Neural progenitor cell (in vitro differentiated cells): ENCODE measurements around the gene CTNNA3. TPM values are rescaled to one million over a fixed set of nuclear protein-coding genes. Genes with fewer than 3 reads are reported as not detected.

Source experiments
- DNase-seq: peaks from one replicate; pipeline ENCODE4 v3.0.0-alpha.2; 2016; ENCODE audit warnings: low spot score
- H2AFZ ChIP-seq: fragments of 200-600 bp; sonication (generic); replicated peaks from 2 replicates; pipeline ENCODE4 v1.6.1; 2016; ENCODE audit warnings: antibody characterized with exemption
- H3F3A ChIP-seq: fragments of 200-600 bp; sonication (generic); 2 replicates; pipeline ENCODE4 v1.6.1; 2016; ENCODE audit warnings: antibody characterized with exemption, low read depth
- H3K27ac ChIP-seq: fragments of 200-600 bp; sonication (generic); 2 replicates; pipeline ENCODE4 v1.5.1; 2016; ENCODE audit warnings: mild to moderate bottlenecking
- H3K27me3 ChIP-seq: fragments of 200-600 bp; sonication (generic); 2 replicates; pipeline ENCODE4 v1.6.1; 2016; ENCODE audit warnings: mild to moderate bottlenecking, moderate library complexity
- H3K36me3 ChIP-seq: fragments of 200-600 bp; sonication (generic); 2 replicates; pipeline ENCODE4 v1.5.1; 2016
- H3K4me1 ChIP-seq: fragments of 200-600 bp; sonication (generic); 2 replicates; pipeline ENCODE4 v1.6.1; 2016; ENCODE audit warnings: mixed run types
- H3K4me2 ChIP-seq: fragments of 200-600 bp; sonication (generic); 2 replicates; pipeline ENCODE4 v1.6.1; 2016
- H3K4me3 ChIP-seq: fragments of 200-600 bp; sonication (generic); 2 replicates; pipeline ENCODE4 v1.5.1; 2016
- H3K79me2 ChIP-seq: fragments of 200-600 bp; sonication (generic); 2 replicates; pipeline ENCODE4 v1.6.1; 2016; ENCODE audit warnings: low read depth
- H3K9ac ChIP-seq: fragments of 200-600 bp; sonication (generic); 2 replicates; pipeline ENCODE4 v1.6.1; 2016
- H3K9me3 ChIP-seq: fragments of 200-600 bp; sonication (generic); 2 replicates; pipeline ENCODE4 v1.5.1; 2016; ENCODE audit warnings: low read depth
- H4K20me1 ChIP-seq: fragments of 200-600 bp; sonication (generic); 2 replicates; pipeline ENCODE4 v1.6.1; 2016; ENCODE audit warnings: low read depth
- H3K27ac Mint-ChIP-seq: 3 replicates; pipeline ENCODE4 v1.8.0; 2021; ENCODE audit warnings: mixed read lengths
- H3K27me3 Mint-ChIP-seq: 2 replicates; pipeline ENCODE4 v1.8.0; 2022; ENCODE audit warnings: low read depth, mild to moderate bottlenecking, inconsistent platforms, moderate library complexity, mixed read lengths; ENCODE audit not compliant: insufficient read depth
- H3K36me3 Mint-ChIP-seq: 3 replicates; pipeline ENCODE4 v1.8.0; 2021; ENCODE audit warnings: mixed read lengths
- H3K4me1 Mint-ChIP-seq: 3 replicates; pipeline ENCODE4 v1.8.0; 2021; ENCODE audit warnings: mixed read lengths
- H3K4me3 Mint-ChIP-seq: 3 replicates; pipeline ENCODE4 v1.8.0; 2021; ENCODE audit warnings: mild to moderate bottlenecking, moderate library complexity, mixed read lengths
- H3K9me3 Mint-ChIP-seq: 3 replicates; pipeline ENCODE4 v1.8.0; 2020; ENCODE audit warnings: mixed read lengths
- EZH2 ChIP-seq: fragments of 200-600 bp; sonication (generic); IDR thresholded peaks from 2 replicates; pipeline ENCODE4 v1.6.1; 2017; ENCODE audit warnings: antibody characterized with exemption, mild to moderate bottlenecking, moderate library complexity
- EZH2phosphoT487 ChIP-seq: fragments of 200-600 bp; sonication (generic); IDR thresholded peaks from 2 replicates; pipeline ENCODE4 v1.6.1; 2017; ENCODE audit warnings: antibody characterized with exemption
- total RNA-seq: library from RNA; depleted of rRNA; stranded (reverse); fragments of >200 nt; gene quantifications from 2 replicates; pipeline ENCODE4 v1.2.3, GENCODE V29; 2015; ENCODE audit warnings: low replicate concordance
- TF ChIP-seq, protein P1 (sequence below): fragments of 200-600 bp; sonication (generic); IDR thresholded peaks from 2 replicates; pipeline ENCODE4 v1.5.1; 2017; ENCODE audit warnings: antibody characterized with exemption, mild to moderate bottlenecking

CTNNA3 gene
- total RNA-seq, 1 donor from 2014 or later, result 12.9 TPM

DNA sequence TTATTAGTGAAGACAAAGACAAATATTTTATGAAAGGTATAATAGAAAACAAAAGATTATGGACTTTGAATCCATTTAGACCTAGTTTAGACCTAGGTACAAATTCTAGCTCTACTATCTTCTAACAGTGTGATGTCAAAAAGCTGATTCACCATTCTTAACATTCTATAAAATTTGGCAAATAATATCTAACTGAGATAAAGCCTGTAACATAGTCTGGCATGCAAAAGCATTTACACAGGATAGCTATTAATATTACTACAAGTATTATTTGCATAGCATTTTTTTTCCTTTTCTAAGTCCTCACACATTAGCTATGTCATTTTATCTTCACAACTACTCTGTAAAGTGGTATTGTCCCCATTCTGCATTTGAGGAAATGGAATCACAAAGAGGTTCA lies 949.7 kb downstream of the CTNNA3 start:
- no peak for TF ChIP-seq EZH2phosphoT487
- TF ChIP-seq EZH2, result no peak
- TF ChIP-seq, protein P1, sequence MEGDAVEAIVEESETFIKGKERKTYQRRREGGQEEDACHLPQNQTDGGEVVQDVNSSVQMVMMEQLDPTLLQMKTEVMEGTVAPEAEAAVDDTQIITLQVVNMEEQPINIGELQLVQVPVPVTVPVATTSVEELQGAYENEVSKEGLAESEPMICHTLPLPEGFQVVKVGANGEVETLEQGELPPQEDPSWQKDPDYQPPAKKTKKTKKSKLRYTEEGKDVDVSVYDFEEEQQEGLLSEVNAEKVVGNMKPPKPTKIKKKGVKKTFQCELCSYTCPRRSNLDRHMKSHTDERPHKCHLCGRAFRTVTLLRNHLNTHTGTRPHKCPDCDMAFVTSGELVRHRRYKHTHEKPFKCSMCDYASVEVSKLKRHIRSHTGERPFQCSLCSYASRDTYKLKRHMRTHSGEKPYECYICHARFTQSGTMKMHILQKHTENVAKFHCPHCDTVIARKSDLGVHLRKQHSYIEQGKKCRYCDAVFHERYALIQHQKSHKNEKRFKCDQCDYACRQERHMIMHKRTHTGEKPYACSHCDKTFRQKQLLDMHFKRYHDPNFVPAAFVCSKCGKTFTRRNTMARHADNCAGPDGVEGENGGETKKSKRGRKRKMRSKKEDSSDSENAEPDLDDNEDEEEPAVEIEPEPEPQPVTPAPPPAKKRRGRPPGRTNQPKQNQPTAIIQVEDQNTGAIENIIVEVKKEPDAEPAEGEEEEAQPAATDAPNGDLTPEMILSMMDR, result no peak
- H3K36me3 Mint-ChIP-seq, result no peaks in the 10 kb centered on the region
- Histone ChIP-seq H3K27me3 (no peaks in the 10 kb centered on the region), H3K27ac (no peak overlapping the region), H3K4me1 (no peaks in the 10 kb centered on the region), H3K4me3 (no peak overlapping the region), H2AFZ (no peak overlapping the region), H3K9ac (no peak overlapping the region), H3K36me3 (no peaks in the 10 kb centered on the region), H3K79me2 (no peaks in the 10 kb centered on the region), H3K9me3 (no peaks in the 10 kb centered on the region), H4K20me1 (no peaks in the 10 kb centered on the region), H3F3A (no peaks in the 10 kb centered on the region), H3K4me2 (no peak overlapping the region)
- H3K27me3 Mint-ChIP-seq, result no peaks in the 10 kb centered on the region
- H3K4me3 Mint-ChIP-seq, result no peak overlapping the region
- no peak overlapping the region for H3K27ac Mint-ChIP-seq
- H3K9me3 Mint-ChIP-seq, result no peaks in the 10 kb centered on the region
- no peaks in the 10 kb centered on the region for H3K4me1 Mint-ChIP-seq
- DNase-seq, result no peak

- TF ChIP-seq, protein P1, result no peak
- TF ChIP-seq EZH2, result no peak
- TF ChIP-seq EZH2phosphoT487, result no peak
- Mint-ChIP-seq H3K36me3 (no peaks in the 10 kb centered on the region), H3K4me1 (no peaks in the 10 kb centered on the region), H3K27me3 (no peaks in the 10 kb centered on the region), H3K9me3 (no peaks in the 10 kb centered on the region), H3K27ac (no peak overlapping the region), H3K4me3 (no peak overlapping the region)
- H3K4me3 ChIP-seq, result no peak overlapping the region
- no peaks in the 10 kb centered on the region for H3K9me3 ChIP-seq
- no peaks in the 10 kb centered on the region for H3K27me3 ChIP-seq
- H3K4me1 ChIP-seq, result no peaks in the 10 kb centered on the region
- no peak overlapping the region for H3K4me2 ChIP-seq
- no peak overlapping the region for H3K9ac ChIP-seq
- H3F3A ChIP-seq, result no peaks in the 10 kb centered on the region
- H2AFZ ChIP-seq, result no peak overlapping the region
- no peak overlapping the region for H3K27ac ChIP-seq
- H3K79me2 ChIP-seq, result no peaks in the 10 kb centered on the region
- H3K36me3 ChIP-seq, result no peaks in the 10 kb centered on the region
- DNase-seq, result no peak
- H4K20me1 ChIP-seq, result no peaks in the 10 kb centered on the region
These were observed 951.1 kb downstream of the CTNNA3 start for GRCh38 chr10:66744915-66745314.

DNA sequence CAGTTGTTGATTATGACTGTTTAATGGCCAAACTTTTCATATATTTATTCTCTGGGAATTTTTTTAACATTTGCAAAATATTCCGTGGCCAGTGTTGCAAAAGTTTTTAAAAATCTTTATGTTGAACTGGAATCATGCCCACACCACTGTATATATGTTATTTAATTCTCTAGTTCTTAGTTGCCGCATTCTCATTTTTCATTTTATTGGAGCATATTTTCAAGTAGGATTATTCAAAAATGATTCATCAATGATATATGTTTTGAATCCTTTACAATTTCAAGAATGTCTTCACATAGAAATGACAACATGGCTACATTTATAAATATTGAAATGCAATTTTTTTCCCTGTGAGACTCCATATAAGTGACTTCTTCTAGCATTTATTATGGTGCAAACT lies 958.8 kb downstream of the CTNNA3 start:
- no peaks in the 10 kb centered on the region for H3K27me3 ChIP-seq
- Mint-ChIP-seq H3K27me3 (no peaks in the 10 kb centered on the region), H3K36me3 (no peaks in the 10 kb centered on the region)

More for the DNA sequence above, 958.8 kb downstream of the CTNNA3 start:
- H3K36me3 ChIP-seq, result no peaks in the 10 kb centered on the region
- TF ChIP-seq, protein P1, result no peak
- TF ChIP-seq EZH2, result no peak
- TF ChIP-seq EZH2phosphoT487, result no peak
- Mint-ChIP-seq H3K4me1 (no peaks in the 10 kb centered on the region), H3K27ac (no peak overlapping the region), H3K9me3 (peaks cover 2% of the 10 kb centered on the region), H3K4me3 (no peak overlapping the region)
- H3K4me3 ChIP-seq, result no peak overlapping the region
- no peaks in the 10 kb centered on the region for H3K9me3 ChIP-seq
- H4K20me1 ChIP-seq, result no peaks in the 10 kb centered on the region
- no peaks in the 10 kb centered on the region for H3K79me2 ChIP-seq
- H3F3A ChIP-seq, result no peaks in the 10 kb centered on the region
- H3K9ac ChIP-seq, result no peak overlapping the region
- H3K4me1 ChIP-seq, result no peaks in the 10 kb centered on the region
- no peak overlapping the region for H2AFZ ChIP-seq
- H3K4me2 ChIP-seq, result no peak overlapping the region
- DNase-seq, result no peak
- no peak overlapping the region for H3K27ac ChIP-seq
